Activated CD8-positive, alpha-beta T cell treated with anti-CD3 and anti-CD28 coated beads, Interleukin-2, amount 10 ng/mL, durations not matched to agents 7 days and 5 days (primary cell): Measurements from ENCODE around the gene TRIP11. TPM values are rescaled to one million over a fixed set of nuclear protein-coding genes. Genes with fewer than 3 reads are reported as not detected.

Source experiments
- total RNA-seq, 2 experiments: library from RNA; stranded (reverse); gene quantifications; one replicate each; pipeline ENCODE4 v1.2.3, GENCODE V29; 2021

TRIP11 gene
- total RNA-seq, 2 experiments from 2014 or later, result 43.6 to 44.5 TPM

Other genes starting within 250 kb of the TRIP11 start
- gene TC2N, start 172.5 kb downstream of the TRIP11 start, total RNA-seq, result 100 to 1,000 TPM; 119 to 120 TPM
- gene FBLN5, start 92.4 kb downstream of the TRIP11 start, total RNA-seq, result 1 to 10 TPM; 1.6 to 2.6 TPM
- 10 to 100 TPM; 25.8 to 26.0 TPM for gene ATXN3, start 66.5 kb upstream of the TRIP11 start, total RNA-seq
- 100 to 1,000 TPM; 127 to 130 TPM for gene NDUFB1, start 81.6 kb upstream of the TRIP11 start, total RNA-seq
- gene CPSF2, start 81.9 kb upstream of the TRIP11 start, total RNA-seq, result 10 to 100 TPM; 63.7 to 85.4 TPM